ENCODE data around the gene ARHGEF12.

ARHGEF12 gene

DNA sequence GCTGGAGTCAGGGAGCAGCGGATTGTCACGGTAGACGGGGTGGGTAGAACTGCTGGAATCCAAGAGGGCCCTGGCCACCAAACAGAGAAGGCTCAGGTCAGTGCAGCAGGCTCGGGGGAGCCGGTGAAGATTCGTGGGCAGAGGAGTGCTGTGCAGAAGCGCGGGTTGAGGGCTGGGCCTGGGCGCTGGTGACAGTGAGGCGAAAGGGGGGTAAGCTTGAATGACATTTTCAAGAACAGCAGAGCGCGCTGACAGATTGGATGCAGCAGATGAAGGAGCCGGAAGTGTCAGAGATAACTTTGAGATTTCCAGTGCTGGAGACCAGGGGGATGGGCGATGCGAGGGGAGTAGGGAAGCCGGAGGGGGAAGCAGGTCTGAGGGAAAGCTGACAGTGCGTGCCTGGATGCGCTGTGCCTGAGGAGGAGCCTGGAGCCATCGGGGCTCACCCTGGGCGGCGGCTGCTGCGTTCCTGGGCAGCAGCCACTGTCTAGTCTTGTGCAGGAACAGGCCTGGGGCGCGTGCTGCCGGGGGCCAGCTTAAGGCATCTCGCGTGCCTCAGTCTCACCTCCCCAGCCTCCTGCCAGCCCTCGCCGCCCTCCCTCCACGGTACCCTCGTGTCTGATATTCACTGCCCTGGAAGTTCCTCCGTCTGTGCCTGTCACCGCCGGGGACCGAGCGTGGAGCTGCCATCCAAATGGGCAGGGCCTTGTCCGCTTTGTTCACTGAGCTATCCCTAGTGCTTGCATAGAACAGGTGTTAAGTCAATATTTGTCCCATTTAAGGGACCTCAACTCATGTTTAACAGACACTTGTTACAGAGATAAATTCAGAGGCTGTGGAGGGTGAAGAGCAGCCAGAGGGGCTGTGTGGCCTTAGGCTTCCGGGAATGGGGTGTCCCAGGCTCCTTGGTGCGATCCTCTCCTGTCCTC is 180.5 kb downstream of the ARHGEF12 start:
- in situ Hi-C loops (cut with MboI; ENCODE audit: low sequenced_read_pairs, unreplicated experiment), result loop anchor here (25.0 kb wide), 2 partner anchors 596 to 671 kb away; partner anchors contain the start of gene TECTA
- peak; percentile 24 for DNase-seq (ENCODE audit: low spot score)
- TF ChIP-seq, protein P1, sequence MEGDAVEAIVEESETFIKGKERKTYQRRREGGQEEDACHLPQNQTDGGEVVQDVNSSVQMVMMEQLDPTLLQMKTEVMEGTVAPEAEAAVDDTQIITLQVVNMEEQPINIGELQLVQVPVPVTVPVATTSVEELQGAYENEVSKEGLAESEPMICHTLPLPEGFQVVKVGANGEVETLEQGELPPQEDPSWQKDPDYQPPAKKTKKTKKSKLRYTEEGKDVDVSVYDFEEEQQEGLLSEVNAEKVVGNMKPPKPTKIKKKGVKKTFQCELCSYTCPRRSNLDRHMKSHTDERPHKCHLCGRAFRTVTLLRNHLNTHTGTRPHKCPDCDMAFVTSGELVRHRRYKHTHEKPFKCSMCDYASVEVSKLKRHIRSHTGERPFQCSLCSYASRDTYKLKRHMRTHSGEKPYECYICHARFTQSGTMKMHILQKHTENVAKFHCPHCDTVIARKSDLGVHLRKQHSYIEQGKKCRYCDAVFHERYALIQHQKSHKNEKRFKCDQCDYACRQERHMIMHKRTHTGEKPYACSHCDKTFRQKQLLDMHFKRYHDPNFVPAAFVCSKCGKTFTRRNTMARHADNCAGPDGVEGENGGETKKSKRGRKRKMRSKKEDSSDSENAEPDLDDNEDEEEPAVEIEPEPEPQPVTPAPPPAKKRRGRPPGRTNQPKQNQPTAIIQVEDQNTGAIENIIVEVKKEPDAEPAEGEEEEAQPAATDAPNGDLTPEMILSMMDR (IDR thresholded peaks at IDR 0.05; ENCODE audit: borderline replicate concordance, control extremely low read depth, extremely low read depth, insufficient read depth, missing control alignments), result no peak

GRCh38 chr11:120517390-120517761 is 181.2 kb downstream of the ARHGEF12 start:
- DNase-seq (ENCODE audit: low spot score), result no peak
- in situ Hi-C loops (cut with MboI; ENCODE audit: low sequenced_read_pairs, unreplicated experiment), result loop anchor here (25.0 kb wide), 2 partner anchors 595 to 670 kb away; partner anchors contain the start of gene TECTA
- TF ChIP-seq, protein P1 (IDR thresholded peaks at IDR 0.05; ENCODE audit: borderline replicate concordance, control extremely low read depth, extremely low read depth, insufficient read depth, missing control alignments), result no peak

GRCh38 chr11:120517801-120518291 is 181.6 kb downstream of the ARHGEF12 start:
- in situ Hi-C loops (cut with MboI; ENCODE audit: low sequenced_read_pairs, unreplicated experiment), result loop anchor here (25.0 kb wide), 2 partner anchors 594 to 669 kb away; partner anchors contain the start of gene TECTA
- TF ChIP-seq, protein P1 (IDR thresholded peaks at IDR 0.05; ENCODE audit: borderline replicate concordance, control extremely low read depth, extremely low read depth, insufficient read depth, missing control alignments), result no peak
- DNase-seq (ENCODE audit: low spot score), result no peak

GRCh38 chr11:120518356-120518755 is 182.1 kb downstream of the ARHGEF12 start:
- TF ChIP-seq, protein P1 (IDR thresholded peaks at IDR 0.05; ENCODE audit: borderline replicate concordance, control extremely low read depth, extremely low read depth, insufficient read depth, missing control alignments), result no peak
- in situ Hi-C loops (cut with MboI; ENCODE audit: low sequenced_read_pairs, unreplicated experiment), result loop anchor here (25.0 kb wide), 2 partner anchors 594 to 669 kb away; partner anchors contain the start of gene TECTA
- DNase-seq (ENCODE audit: low spot score), result no peak

DNA sequence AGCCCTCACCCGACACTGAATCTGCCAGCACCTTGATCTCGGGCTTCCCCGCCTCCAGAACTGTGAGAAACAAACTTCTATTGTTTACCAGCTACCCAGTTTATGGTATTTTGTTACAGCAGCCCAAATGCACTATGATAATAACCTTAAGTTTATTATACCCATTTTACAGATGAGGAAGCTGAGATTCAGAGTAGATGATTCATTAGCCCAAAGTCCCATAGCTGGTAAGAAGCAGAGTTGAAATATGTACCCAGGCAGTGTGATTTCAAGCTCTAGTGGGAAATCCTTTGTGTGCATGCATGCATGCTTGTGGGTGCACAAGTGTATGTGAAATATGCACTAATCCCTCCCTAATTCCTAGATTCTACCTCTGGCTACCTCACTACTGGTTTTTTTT is 183.3 kb downstream of the ARHGEF12 start:
- DNase-seq (ENCODE audit: low spot score), result no peak
- in situ Hi-C loops (cut with MboI; ENCODE audit: low sequenced_read_pairs, unreplicated experiment), result loop anchor here (25.0 kb wide), 2 partner anchors 593 to 668 kb away; partner anchors contain the start of gene TECTA
- TF ChIP-seq, protein P1 (IDR thresholded peaks at IDR 0.05; ENCODE audit: borderline replicate concordance, control extremely low read depth, extremely low read depth, insufficient read depth, missing control alignments), result no peak

GRCh38 chr11:120520091-120520822 is 184.0 kb downstream of the ARHGEF12 start:
- in situ Hi-C loops (cut with MboI; ENCODE audit: low sequenced_read_pairs, unreplicated experiment), result loop anchor here (10.0 to 25.0 kb wide), 3 partner anchors 165 to 667 kb away; partner anchors contain the start of gene TECTA
- no peak for DNase-seq (ENCODE audit: low spot score)
- TF ChIP-seq, protein P1 (IDR thresholded peaks at IDR 0.05; ENCODE audit: borderline replicate concordance, control extremely low read depth, extremely low read depth, insufficient read depth, missing control alignments), result no peak

Data from GM13976 (cell line).